CD4-positive, alpha-beta T cell treated with Interleukin-6 for 4 hours (primary cell): Measurements from ENCODE around the gene MXD4.

Experiments
- DNase-seq: peaks from one replicate; pipeline ENCODE4 v3.0.0-alpha.2; 2020; ENCODE audit warnings: mixed read lengths

Gene MXD4

DNA sequence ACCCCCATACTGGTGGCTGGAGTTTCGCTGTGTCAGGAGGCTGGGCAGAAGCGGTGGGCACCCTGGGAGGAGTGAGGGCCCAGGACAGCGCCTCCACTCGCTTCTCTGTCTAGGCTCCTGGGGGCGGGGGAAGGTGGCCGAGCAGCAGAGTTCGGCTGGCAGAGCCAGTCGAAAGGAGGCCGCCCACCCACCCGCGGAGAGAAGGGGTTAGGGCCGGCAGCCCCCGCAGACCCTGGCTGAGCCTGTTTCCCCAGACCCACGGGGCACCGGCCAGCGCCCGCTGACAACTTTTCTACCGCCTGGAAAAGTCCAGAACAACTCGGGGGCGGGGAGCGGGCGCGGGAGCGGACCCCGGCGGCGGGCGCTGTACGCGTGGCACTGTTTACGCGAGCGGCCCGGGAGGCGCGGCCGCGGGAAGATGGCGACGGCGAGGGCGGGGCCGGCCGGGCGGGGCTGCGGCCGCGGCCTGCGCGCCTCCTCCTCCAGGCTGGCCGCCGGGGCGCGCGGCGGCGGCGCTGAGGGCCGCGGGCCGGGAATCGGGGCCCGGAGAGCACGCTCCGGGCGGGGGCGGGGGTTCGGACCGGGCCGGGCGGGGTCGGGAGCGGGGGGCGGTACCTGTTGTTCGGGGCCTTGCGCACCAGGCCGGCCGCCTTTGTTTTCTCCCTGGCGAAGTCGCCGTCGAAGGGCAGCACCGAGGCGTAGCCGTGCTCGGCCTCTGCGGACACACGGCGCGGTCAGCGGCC is 628 bp downstream of the MXD4 start:
- peak; percentile 64 for DNase-seq

- no peak for DNase-seq
These were observed 1.4 kb downstream of the MXD4 start for GRCh38 chr4:2260344-2261109.

GRCh38 chr4:2259541-2260343 is 2.2 kb downstream of the MXD4 start:
- no peak for DNase-seq

GRCh38 chr4:2259036-2259540 is 2.8 kb downstream of the MXD4 start:
- no peak for DNase-seq

GRCh38 chr4:2258091-2259035 is 3.5 kb downstream of the MXD4 start:
- DNase-seq = no peak

DNA sequence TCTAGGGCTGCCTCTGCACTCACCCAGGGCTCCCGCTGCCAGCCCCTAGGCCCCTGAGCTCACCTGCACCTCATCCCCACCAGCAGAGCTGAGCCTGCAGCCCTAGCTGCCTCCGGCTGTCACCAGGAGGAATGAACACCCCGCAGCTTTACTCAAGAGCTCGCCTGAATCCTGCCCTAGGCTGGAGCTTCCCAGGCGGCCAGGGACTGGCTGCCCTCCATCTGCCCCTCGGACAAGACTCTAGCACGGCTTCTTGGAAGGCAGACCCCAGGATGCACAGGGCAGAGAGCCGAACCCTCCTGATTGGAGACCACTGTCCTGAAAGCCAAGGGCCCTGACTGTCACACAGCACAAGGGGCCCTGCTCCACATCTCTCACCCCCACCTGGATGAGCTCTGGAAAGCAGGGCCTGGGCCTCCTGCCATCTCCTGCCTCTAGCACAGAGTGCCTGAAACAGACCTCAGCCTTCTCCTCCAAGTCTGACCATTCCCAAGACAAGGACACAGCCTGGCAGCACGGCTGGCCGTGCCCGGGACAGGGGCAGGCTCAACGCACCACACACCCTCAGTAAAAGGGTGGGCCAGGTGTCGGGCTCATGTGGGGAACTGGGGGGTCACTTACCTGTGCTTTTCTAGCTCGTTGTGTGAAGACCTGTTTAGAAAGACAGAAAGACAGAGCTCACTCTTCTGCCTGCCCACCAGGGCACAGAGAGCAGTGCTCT is 4.4 kb downstream of the MXD4 start:
- DNase-seq = no peak

GRCh38 chr4:2256781-2257191 is 5.1 kb downstream of the MXD4 start:
- DNase-seq = no peak

GRCh38 chr4:2256156-2256731 is 5.7 kb downstream of the MXD4 start:
- DNase-seq = no peak

DNA sequence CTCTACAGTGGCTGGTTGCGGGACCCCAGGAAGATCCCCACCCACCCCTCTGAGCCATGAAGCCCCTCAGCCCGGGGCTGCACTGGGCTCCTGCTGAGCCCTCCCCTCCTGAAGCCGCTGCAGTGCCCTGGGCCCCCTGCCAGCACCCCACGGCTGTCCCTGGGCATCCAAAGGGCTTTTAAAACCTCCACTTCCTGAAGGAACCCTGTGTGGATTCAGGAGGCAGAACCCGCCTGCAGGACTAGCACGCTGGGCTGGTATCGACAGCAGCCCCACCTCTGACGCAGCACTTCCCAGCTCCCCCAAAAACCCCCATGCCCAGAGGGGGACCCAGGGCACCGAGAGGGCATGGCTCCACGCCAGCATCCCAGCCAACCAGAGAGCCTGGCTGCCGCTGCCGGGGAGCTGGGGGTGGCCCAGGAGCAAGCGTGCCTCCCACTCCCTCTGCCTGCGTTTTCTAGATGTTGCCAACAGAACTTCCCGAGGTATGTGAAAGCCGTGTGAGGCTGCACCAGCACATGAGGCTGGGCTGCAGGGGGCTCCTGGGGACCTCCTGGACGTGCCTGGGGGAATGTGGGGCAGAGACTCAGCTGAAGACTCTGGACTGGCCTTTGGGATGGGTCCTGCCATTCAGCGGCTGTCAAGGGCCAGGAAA is 6.3 kb downstream of the MXD4 start:
- no peak for DNase-seq

DNA sequence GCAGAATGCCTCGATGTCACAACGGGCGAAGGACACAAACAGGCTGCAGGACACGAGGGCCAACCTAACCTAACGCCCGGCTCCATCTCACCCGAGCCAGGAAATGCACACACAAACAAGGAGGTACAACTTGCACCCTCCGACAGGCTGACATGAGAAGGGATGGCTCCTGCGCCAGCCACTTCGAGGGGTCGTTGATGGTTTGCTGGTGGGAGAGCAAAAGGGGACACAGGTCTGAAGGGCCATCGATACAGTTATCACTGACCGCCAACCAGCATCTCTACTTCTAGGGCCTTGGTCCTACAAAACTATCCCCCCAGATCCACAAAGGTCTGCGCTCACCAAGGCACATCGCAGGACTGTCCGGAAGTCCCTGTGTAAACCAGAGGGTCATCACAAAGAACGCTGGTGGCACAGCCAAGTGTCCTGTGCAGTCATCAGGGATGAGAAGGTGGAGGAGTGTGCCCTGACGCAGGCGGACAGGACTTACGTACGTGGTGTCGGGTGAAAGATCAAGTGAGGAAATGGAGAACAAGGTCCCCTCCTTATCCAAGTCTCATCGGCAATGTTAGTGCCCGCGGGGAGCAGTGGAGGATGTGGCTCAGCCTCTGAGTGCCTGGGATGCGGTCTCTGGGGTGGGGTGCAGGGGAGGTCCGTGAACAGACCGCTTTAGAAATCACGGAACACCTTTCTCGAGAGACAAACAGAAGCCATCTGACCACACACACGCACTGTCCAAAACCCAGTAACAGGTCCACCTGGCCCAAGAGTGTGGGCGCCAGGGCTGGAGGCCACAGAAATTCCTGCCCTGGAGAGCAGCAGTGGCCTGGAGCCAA is 7.0 kb downstream of the MXD4 start:
- DNase-seq = no peak

DNA sequence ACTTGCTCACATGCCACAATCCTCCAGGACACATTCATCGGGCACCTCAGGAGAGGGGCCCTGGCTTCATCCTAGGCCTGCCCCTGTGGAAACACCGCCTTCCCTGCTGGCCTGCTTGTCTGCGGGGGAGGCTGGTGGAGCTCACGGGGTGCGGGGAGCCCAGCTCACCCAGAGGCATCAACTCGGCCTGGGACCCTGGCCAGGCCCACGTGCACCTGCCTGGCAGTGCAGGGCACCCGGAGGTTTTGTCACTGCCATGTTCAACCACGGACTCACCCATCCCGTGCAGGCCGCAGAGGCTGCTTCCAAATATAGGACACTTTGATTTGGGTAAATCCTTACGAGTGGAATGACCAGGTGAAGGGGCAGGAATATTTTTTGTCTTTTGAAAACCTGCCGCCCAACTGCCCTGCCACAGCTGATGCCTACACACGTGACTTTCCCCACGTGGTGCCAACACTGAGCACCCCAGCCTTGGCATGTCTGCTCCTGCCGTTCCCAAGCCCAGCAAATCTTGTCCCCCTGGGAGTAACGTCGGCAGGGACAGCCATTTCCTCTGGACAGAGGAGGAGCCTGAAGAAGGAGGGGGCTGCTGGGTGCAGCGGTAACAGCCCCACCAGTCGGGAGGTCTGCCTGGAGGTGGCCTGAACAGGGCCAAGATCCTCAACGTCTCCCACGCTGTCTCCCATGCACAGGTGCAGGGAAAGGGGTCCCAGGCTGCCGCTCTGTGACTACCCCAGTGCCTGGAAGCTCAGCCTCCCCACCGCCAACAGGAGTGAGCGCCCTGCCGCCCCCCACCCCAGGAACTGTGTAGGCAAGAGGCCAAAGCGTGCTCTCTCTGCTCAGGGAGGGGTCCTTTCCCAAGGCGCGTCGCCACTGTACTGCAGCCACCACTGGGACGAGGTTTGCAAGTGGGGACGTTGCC is 8.5 kb downstream of the MXD4 start:
- no peak for DNase-seq

DNA sequence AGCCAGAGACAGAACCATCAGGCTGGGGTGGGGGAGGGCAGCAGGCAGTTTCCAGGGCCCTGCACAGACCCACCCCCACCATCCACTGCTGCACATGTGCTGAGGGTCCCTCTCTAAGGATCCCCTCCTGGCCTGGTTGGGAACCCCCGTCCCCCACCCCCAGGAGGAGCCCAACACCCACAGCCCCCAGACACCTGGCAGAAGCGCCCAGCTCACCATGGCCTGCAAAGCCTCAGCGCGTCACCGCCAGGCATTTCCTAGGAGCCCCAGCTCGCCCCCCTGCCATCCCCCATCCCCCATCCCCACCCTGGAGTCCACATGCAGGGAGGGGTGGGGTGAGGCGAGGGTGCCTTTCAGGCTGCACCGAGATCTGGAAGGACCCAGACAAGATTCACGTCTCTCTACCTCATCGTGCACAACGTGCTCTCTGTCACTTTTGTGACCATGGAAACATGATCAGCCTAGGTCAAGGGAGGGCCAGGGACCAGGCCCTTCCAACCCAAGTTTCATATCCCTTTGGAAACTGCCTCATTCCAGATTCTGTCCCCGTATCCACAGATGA is 9.3 kb downstream of the MXD4 start:
- no peak for DNase-seq

DNA sequence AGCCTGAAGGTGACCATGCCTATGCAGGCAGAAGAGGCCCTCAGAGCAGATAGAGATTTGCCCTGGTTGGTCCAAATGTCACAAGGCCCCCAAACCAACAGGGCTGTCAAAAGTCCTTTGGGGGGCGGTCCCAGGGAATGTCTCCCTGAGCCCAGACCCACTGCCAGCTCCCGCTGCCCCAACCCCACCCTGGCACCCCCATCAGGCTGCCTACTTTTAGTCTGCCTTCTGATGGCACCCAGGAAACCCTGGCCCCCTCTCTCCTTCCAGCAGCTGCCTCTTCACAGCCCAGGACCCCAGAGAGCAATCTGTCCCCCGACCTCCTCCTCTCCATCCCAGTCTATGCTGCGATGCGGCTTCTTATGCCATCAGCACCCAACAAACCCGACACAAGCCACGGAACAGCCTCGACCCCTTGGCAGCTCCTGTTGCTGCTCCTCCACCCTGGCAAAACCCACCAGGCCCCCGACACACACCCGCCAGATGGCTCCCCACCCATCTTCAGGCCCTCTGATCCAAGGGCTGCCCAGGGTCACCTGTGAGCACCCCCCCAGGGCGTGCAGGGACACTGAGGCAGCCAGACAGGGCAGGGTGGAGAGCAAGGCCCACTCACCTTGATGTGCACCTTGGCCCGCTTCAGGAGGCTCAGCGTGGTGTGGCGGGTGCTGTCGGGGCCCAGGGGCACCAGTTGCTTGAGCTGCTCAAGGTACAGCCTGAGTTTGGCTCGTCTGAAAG is 9.9 kb downstream of the MXD4 start:
- no peak for DNase-seq

GRCh38 chr4:2251073-2251794 is 10.7 kb downstream of the MXD4 start:
- no peak for DNase-seq

- no peak for DNase-seq
These were observed 11.4 kb downstream of the MXD4 start for GRCh38 chr4:2250357-2251072.
